SK-N-MC (cell line): Measurements from ENCODE around the gene LRP8.
A peak's percentile ranks its signal among the peaks of the same experiment; 100 is the strongest.

Experiments
- EZH2 ChIP-seq: fragments of 200-600 bp; sonication (generic); IDR thresholded peaks from one replicate; pipeline ENCODE4 v1.6.1; 2017; ENCODE audit warnings: antibody characterized with exemption
- POLR2AphosphoS5 ChIP-seq: IDR thresholded peaks from 2 replicates; pipeline ENCODE4 v1.6.1; 2012; ENCODE audit warnings: mild to moderate bottlenecking, low read depth, low read length, borderline replicate concordance

DNA sequence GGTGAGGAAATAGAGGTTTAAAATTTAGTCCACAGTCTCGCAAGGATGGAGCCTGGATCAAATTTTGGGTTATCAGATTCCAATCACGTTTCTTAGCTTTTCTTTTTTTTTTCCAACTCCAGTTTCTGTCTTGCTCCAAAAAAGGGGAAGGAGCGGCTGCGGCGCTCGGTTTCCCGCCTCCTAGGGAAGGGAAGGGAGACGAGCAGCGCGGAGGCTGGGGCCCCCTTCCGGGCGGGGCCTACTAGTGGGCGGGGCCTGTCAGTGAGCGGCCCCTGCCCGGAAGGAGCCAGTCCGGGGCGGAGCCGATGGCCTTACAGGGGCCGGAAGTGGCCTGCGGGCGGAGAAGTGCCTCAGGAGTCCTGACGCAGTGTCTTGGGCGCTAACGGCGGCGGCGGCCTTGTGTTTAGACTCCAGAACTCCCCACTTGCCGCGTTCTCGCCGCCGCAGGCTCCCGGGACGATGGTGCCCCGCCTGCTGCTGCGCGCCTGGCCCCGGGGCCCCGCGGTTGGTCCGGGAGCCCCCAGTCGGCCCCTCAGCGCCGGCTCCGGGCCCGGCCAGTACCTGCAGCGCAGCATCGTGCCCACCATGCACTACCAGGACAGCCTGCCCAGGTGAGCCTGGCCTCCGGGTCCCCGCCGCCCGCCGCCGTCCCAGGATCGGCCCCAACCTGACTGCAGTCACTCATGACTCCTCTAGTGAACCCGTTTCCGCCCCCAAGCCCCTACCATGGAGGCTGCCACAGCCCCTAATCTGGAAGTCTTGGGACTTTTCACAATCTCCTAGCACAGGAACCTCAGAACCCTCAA is 131.2 kb downstream of the LRP8 start, which contains the start of gene CPT2:
- TF ChIP-seq POLR2AphosphoS5 (peak; percentile 95), EZH2 (no peak)
